SU-DHL-6 (cell line): Measurements from ENCODE around the gene VAV3.

ENCODE experiments used
- H2AFZ ChIP-seq: fragments of 200-600 bp; sonication (generic); 2 replicates; pipeline ENCODE4 v1.6.1; 2014; ENCODE audit warnings: low read depth, mild to moderate bottlenecking, moderate library complexity, mixed read lengths, antibody characterized with exemption, low read length; ENCODE audit not compliant: severe bottlenecking
- H3F3A ChIP-seq: fragments of 200-600 bp; shearing (Covaris generic); 2 replicates; pipeline ENCODE4 v1.6.0; 2016; ENCODE audit warnings: antibody characterized with exemption, mild to moderate bottlenecking; ENCODE audit not compliant: insufficient read depth
- H3K27ac ChIP-seq: fragments of 200-600 bp; sonication (generic); 2 replicates; pipeline ENCODE4 v1.5.1; 2016; ENCODE audit warnings: low read depth, mild to moderate bottlenecking, low read length, moderate library complexity, mixed read lengths
- H3K27me3 ChIP-seq: fragments of 200-600 bp; sonication (generic), shearing (Covaris generic); 2 replicates; pipeline ENCODE4 v1.6.0; 2014; ENCODE audit warnings: mild to moderate bottlenecking, low read length
- H3K36me3 ChIP-seq: fragments of 200-600 bp; sonication (generic); 2 replicates; pipeline ENCODE4 v1.6.1; 2014; ENCODE audit warnings: mild to moderate bottlenecking, low read length, mixed read lengths
- H3K4me2 ChIP-seq: fragments of 300-600, 200-600 bp; shearing (Covaris generic), sonication (generic); 2 replicates; pipeline ENCODE4 v1.6.0; 2014; ENCODE audit warnings: low read length, low read depth, mild to moderate bottlenecking; ENCODE audit not compliant: poor library complexity, severe bottlenecking
- H3K4me3 ChIP-seq: fragments of 200-600 bp; sonication (generic); 2 replicates; pipeline ENCODE4 v1.5.1; 2014; ENCODE audit warnings: antibody characterized with exemption, low read length, mild to moderate bottlenecking, mixed read lengths; ENCODE audit not compliant: insufficient read depth, poor library complexity, severe bottlenecking
- H3K79me2 ChIP-seq: fragments of 200-600 bp; sonication (generic); 2 replicates; pipeline ENCODE4 v1.6.1; 2014; ENCODE audit warnings: mild to moderate bottlenecking, low read length, moderate library complexity; ENCODE audit not compliant: insufficient read depth
- H3K9ac ChIP-seq: fragments of 200-600 bp; sonication (generic); 2 replicates; pipeline ENCODE4 v1.7.0; 2014; ENCODE audit warnings: mild to moderate bottlenecking, low read length
- H3K9me2 ChIP-seq: fragments of 200-600 bp; sonication (generic); replicated peaks from 2 replicates; pipeline ENCODE4 v1.6.1; 2014; ENCODE audit warnings: low read length; ENCODE audit not compliant: insufficient read depth
- H3K9me3 ChIP-seq: fragments of 200-600 bp; sonication (generic); 2 replicates; pipeline ENCODE4 v1.6.1; 2014; ENCODE audit warnings: low read length, mixed read lengths; ENCODE audit not compliant: insufficient read depth
- H4K20me1 ChIP-seq: fragments of 200-600 bp; sonication (generic); 2 replicates; pipeline ENCODE4 v1.6.1; 2014; ENCODE audit warnings: low read depth, mild to moderate bottlenecking, antibody characterized with exemption, low read length, moderate library complexity, mixed read lengths
- CTCF ChIP-seq: fragments of 200-600 bp; sonication (generic); IDR thresholded peaks from one replicate; pipeline ENCODE4 v1.5.1; 2017; ENCODE audit warnings: antibody characterized with exemption, mild to moderate bottlenecking, low read length, moderate library complexity; ENCODE audit not compliant: insufficient read depth, poor library complexity, severe bottlenecking
- EZH2phosphoT487 ChIP-seq: fragments of 200-600 bp; sonication (generic), shearing (Covaris generic); conservative IDR thresholded peaks from 2 replicates; pipeline ENCODE4 v1.6.1; 2018; ENCODE audit warnings: mild to moderate bottlenecking, antibody characterized with exemption, low read length, moderate library complexity, mixed read lengths

Gene VAV3

GRCh38 chr1:107936498-107937481 is 28.2 kb downstream of the VAV3 start:
- Histone ChIP-seq H3K79me2 (no peaks in the 10 kb centered on the region), H2AFZ (no peak overlapping the region), H3K9me2 (no peaks in the 10 kb centered on the region), H3K36me3 (no peaks in the 10 kb centered on the region), H3K4me3 (no peak overlapping the region), H3K9me3 (no peaks in the 10 kb centered on the region), H3K4me2 (peak overlapping the region; percentile 78), H3K9ac (no peak overlapping the region), H3K27ac (peak overlapping the region; percentile 84; the same call in 1 of the 2 replicates), H3K27me3 (no peaks in the 10 kb centered on the region), H4K20me1 (no peaks in the 10 kb centered on the region), H3F3A (peaks cover 26% of the 10 kb centered on the region)
- no peak for TF ChIP-seq CTCF
- no peak for TF ChIP-seq EZH2phosphoT487

- Histone ChIP-seq H3K9ac (peak overlapping the region; percentile 34), H3K27me3 (no peaks in the 10 kb centered on the region), H4K20me1 (no peaks in the 10 kb centered on the region), H3K4me2 (peak overlapping the region; percentile 78), H3K9me3 (no peaks in the 10 kb centered on the region), H2AFZ (peak overlapping the region; percentile 11), H3K4me3 (peak overlapping the region; percentile 28), H3K9me2 (no peaks in the 10 kb centered on the region), H3K36me3 (no peaks in the 10 kb centered on the region), H3F3A (peaks cover 26% of the 10 kb centered on the region), H3K79me2 (no peaks in the 10 kb centered on the region), H3K27ac (peak overlapping the region; percentile 84)
- TF ChIP-seq CTCF: peak; percentile 10
- no peak for TF ChIP-seq EZH2phosphoT487
These were observed 29.4 kb downstream of the VAV3 start for GRCh38 chr1:107935396-107936064.

GRCh38 chr1:107934578-107934977 is 30.4 kb downstream of the VAV3 start:
- TF ChIP-seq EZH2phosphoT487 (no peak), CTCF (no peak)
- Histone ChIP-seq H3F3A (peaks cover 26% of the 10 kb centered on the region), H3K27me3 (no peaks in the 10 kb centered on the region), H3K4me2 (peak overlapping the region; percentile 78), H3K9ac (peak overlapping the region; percentile 34), H3K27ac (peak overlapping the region; percentile 84), H3K9me2 (no peaks in the 10 kb centered on the region), H3K4me3 (peak overlapping the region; percentile 28), H4K20me1 (no peaks in the 10 kb centered on the region), H2AFZ (peak overlapping the region; percentile 11), H3K9me3 (no peaks in the 10 kb centered on the region), H3K79me2 (no peaks in the 10 kb centered on the region), H3K36me3 (no peaks in the 10 kb centered on the region)
